Activated CD4-positive, alpha-beta T cell treated with anti-CD3 and anti-CD28 coated beads, Interleukin-10, Interleukin-2, amounts not matched to agents 100 ng/mL and 50 ng/mL, durations not matched to agents 16 hours and 8 hours (primary cell): Measurements from ENCODE around the gene SLC2A11.
A peak's percentile ranks its signal among the peaks of the same experiment; 100 is the strongest.

ENCODE experiments used
- DNase-seq: peaks from one replicate; pipeline ENCODE4 v3.0.0-alpha.2; 2020

SLC2A11 gene, protein sequence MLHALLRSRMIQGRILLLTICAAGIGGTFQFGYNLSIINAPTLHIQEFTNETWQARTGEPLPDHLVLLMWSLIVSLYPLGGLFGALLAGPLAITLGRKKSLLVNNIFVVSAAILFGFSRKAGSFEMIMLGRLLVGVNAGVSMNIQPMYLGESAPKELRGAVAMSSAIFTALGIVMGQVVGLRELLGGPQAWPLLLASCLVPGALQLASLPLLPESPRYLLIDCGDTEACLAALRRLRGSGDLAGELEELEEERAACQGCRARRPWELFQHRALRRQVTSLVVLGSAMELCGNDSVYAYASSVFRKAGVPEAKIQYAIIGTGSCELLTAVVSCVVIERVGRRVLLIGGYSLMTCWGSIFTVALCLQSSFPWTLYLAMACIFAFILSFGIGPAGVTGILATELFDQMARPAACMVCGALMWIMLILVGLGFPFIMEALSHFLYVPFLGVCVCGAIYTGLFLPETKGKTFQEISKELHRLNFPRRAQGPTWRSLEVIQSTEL

DNA sequence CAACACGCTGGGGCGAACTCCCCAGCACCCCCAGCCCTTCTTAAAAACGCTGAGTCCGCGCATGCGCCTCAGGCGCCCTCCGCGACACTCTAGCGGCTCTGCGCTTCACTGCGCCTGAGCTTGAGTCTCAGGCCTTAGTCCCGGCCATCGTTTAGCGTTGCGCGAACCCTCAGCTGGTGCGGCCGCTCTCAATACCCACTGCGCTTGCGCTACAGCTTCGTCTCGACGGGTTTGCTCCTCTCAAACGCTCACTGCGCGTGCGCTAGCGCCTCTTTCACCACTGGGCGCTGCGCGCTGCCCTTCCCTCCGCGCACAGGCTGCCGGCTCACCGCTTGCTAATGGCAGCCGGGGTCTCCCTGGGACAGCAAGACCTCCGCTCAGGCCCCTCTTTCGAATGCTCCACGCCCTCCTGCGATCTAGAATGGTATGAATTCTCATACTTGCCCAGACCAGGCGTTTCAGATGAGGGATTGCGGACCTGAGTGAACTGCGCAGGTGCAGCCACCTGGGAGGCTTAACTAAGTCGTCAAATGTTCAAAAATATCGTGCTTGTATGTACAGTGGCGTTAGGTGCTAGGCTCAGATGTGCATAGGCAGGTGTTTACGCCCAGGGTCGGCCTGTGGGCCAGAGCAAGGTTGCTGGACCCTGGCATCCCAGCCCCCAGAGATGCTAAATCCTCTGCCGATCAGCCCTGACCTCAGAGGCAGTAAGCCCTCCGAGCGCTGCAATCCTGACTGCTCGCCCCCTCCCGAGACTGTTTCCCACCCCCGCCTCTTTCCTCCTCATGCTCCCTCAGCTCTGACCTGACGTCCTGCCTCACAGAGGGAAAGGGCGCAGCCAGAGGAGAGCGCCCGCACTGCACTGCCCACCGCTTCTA, at the start of gene SLC2A11:
Gene SLC2A11 (plus strand): TSS at position 270 of the 878 bp plus-strand sequence. CDS start 125 bp downstream, at position 395.
- peak; percentile 98 for DNase-seq

DNA sequence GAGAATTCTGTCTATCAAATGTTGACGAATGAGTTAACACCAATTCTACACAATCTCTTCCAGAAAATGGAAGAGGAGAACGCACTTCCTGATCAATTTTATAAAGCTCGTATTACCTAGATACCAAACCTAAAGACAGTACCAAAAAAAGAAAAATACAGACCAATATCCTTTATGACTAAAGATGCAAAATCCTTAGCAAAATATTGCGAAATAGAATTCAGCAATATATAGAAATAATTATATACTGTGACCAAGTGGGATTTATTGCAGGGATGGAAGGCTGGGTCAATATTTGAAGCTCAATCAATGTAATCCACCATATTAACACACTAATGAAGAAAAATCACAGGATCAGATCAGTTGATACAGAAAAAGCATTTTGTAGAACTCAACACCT, 45.3 kb upstream of the SLC2A11 start:
- no peak for DNase-seq

DNA sequence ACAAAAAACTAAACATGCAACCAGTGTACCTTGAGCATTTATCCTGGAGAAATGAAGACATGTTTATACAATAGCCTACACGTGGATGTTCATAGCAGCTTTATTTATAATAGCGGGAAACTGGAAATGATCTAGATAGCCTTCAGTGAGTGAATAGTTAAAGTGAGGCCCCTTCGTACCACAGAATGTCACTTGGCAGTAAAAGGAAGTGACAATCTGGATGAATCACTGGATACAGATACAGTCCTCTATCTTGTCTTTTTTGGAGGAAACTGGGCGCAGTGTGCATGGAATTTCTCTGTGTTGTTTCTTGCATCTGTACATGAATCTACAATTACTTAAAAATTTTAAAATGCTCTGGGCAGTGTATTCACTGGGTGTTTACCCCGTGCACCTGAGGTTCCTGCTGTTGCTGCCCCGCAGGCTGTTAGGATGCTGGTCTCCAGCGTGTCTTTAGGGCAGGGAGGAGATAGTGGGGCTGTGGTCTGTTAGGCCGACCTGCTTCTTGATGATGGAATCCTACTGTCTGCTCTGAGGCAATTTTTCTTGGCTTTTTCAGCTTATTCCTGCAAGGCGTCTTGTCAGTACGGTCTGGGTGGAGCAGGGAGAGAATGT, 42.0 kb upstream of the SLC2A11 start:
- no peak for DNase-seq

DNA sequence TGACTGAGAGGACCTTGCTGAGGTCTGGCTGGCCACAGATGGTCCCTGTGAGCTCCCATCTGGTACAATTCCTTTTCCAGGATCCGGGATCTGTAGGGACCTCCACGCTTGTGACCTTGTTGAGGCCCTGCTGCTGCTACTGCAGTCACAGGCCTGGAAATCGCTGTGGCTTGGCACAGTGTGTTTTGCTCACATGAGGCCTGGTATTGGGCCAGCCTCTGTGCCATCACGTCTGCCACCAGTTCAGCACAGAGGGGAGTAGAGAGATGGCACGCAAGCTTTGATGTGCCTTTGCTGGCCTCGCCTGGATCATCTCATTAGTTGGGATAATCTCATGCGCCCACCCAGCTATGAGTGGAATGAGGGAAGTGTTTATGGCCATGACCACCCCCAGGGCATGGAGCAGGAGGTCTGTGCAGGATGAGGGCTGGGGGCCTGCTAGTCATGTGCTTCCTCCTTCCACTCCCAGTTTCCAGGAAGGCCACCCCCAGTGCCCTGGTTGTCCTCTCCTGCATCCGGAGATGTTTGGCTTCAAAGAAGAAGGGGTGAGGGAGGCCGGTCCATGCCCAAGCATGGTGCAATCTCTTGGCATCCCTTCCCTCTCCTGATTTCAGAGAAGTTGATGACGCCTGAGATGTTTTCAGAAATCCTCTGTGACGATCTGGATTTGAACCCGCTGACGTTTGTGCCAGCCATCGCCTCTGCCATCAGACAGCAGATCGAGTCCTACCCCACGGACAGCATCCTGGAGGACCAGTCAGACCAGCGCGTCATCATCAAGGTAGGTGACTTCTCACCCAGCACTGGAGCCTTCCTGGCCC, 41.3 kb upstream of the SLC2A11 start:
- DNase-seq = no peak

DNA sequence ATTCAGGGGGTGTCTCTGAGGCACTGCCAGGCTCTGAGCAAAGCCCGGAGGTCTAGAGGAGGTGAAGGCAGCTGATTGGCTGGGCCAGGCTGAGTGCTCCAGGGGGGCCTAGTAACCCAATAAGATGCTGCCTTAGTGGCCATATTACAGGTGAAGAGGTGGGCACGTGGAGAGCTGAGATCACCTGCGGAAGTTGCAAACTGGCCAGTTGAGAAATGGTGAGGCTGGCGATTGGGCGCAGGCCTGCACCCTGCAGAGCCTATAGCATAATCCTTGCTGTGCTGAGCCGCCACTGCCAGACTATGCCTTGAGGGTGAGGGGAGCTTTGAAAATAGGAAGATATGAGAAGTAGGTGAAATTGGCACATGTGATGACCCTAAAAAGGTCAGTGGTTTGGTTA, 40.5 kb upstream of the SLC2A11 start:
- no peak for DNase-seq

DNA sequence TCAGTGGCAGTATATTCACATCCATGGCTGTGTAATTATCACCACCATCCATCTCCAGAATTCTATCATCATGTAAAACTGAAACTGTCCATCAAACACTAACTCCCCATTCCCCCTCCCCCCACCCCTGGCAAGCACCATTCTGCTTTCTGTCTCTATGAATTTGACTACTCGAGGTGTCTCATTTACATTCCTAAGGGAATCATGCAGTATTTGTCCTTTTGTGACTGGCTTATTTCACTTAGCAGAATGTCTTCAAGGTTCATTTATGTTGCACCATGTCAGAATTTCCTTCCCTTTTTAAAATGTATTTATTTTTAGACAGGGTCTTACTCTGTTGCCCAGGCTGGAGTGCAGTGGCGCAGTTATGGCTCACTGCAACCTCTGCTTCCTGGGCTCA, 39.1 kb upstream of the SLC2A11 start:
- DNase-seq = peak; percentile 11

DNA sequence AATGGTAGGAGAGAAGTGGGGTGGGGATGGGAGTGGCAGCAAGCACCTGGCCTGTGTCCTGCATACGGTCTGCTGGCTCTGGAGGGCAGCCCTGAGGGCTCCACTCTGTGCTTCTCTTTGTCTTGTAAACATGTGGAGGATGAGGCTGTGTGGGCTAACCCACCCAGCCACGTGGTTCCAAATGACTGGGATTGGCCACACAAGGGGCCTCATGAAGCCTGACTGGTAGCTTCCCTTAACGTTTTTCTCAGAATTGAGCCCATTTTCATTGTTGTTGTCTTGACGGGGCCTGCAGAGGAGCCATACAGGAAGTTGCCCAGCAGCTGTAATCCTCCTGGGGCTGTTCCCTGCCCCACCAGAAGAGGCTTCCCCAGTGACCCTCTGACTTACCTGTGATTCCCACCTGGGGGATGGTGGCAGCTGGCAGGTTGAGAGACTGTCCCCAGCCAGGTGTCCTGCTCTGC, 36.9 kb upstream of the SLC2A11 start:
- DNase-seq = peak; percentile 58

DNA sequence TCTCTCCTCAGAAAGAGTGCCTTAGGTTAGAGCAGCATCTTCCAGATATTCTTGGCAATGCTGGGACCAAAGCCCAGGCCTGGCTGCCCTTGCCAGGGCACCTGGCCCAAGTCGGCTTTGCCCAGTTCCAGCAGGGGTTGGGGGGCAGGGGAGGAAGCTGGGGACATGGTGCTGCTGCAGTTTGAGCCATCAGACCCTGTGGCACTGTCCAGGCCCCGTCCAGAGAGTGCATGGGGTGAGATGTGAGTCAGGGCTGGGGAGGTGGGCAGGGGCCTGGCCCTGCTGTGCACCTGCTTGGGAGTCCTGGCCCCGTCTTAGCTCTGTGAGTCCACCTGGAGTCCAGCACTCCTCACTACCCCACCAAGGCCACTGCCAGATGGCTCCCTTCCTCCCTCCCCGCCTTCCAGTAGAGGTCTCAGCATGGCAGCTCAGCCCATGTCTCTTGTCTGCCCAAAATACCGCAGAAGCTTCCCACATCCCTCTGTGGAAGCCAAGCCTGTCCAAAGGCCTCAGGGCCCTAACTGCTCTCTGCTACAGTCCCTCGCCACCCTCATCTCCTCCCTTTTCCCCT, 35.5 kb upstream of the SLC2A11 start:
- DNase-seq = no peak

DNA sequence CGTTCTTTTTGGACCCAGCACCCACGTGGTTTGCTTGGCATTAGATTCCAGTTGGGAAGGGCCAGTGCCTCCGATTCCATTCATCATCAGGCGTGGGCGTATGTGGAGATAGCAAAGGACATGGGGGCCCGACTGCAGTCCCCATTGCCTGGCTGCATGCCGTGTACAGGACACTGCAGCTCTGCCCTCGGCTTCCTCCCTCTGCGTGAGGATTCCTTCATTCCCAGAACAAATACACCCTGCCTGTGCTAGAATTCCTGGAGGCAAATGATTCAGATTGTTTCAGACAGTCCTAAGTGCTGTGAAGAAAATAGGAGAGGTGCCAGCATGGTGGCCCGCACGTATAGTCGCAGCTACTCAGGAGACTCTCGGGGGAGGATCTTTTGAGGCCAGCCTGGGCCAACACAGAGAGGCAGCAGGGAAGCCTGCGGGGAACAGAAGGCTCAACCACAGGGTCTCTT, 34.3 kb upstream of the SLC2A11 start:
- DNase-seq = no peak

DNA sequence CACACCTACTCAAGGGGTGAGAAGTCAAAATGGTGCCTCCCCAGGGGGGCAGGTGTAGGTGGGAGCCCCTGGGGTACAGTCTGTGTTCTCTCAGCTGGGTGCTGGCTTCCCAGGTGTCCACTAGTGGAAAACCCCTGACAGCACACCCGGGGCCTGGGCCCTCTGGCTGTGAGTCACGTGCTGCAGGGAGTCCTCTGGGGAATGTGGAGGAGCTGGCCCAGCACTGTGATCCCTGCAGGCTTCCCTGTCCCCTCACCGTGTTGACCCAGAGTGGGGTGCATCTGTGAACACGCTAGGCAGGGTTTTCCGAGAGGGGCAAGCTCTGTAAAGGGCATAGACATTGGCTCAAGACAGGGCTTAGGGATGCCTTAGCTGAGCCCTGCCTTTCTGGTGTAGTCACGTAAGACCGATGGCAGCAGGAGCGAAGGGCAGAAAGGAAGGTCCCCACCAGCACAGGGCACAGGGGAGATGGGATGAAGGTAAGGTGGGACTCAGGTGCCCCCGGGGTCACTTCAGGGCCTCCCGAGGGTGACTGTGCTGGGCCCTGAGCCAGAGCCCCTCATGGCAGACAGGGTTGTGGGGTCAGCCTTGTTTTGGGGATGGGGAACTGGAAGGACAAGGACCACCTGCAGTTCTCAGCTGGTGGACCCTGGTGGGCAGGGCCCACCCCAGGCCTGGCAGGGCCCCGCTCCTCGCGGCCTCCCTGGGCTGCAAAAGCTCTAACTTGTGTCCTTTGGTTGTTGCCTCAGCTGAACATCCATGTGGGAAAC, 33.0 kb upstream of the SLC2A11 start:
- no peak for DNase-seq

DNA sequence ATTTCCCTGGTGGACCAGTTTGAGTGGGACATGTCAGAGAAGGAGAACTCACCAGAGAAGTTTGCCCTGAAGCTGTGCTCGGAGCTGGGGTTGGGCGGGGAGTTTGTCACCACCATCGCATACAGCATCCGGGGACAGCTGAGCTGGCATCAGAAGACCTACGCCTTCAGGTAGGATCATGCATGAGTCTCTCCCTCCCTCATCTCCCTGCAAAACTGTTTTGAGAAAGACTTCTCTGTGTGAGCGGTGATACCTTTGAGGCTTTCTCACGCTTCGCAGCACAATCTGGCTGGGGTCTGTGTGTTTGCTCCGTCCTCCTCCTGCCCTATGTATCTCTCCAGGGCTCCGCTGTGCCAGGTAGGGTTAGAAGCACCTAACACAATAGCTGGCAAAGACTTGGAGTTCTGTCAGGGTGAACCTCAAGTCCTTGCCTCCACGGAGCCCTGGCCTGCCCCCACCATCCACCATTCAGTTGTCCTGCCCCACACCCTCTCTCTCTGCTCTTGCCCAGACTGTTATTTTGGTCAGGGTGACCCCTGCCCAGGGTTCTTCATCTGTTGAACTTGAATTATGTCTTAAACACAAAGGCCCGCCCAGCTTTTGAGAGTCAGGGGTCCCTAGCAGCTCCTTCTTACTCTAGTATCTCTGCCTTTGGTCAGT, 32.3 kb upstream of the SLC2A11 start:
- no peak for DNase-seq

DNA sequence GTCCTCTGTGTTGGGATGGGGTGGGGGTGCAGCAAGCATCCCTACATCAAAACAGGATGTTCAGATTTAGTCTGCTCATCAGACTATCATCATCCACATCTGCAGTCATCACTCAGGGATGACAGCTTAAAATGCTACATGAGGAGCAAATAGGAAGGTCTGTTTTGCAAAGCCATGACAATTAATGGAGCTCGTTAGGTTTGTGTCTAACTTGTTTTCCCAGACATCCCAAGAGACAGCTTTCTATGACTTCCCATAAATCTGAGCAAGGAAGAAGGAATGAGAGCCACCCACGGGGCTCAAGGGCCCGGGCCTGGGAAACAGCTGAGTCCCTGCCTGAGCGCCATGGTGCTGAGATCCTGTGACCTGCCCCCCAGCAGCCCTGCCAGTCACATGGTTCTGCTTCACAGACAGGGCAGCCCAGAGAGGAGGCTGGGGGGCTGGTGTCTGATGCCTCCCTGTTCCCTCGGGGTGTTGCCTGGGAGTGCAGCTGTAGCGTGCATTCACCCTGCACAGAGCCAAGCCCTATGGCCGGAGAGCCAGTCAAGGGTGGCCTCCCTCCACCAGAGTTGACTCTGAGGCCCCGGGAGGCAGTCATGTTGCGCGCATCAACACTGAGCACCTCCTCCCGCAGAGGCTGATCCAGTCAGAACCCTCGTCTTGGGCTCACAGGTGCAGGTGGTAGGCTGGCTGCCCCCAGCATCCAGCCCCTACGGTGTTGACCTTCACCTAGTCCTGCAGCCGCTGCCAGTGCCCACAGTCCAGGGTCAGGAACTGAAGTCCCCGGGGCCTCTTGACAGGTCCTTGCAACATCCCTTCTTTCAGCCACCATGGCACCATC, 30.9 kb upstream of the SLC2A11 start:
- no peak for DNase-seq

DNA sequence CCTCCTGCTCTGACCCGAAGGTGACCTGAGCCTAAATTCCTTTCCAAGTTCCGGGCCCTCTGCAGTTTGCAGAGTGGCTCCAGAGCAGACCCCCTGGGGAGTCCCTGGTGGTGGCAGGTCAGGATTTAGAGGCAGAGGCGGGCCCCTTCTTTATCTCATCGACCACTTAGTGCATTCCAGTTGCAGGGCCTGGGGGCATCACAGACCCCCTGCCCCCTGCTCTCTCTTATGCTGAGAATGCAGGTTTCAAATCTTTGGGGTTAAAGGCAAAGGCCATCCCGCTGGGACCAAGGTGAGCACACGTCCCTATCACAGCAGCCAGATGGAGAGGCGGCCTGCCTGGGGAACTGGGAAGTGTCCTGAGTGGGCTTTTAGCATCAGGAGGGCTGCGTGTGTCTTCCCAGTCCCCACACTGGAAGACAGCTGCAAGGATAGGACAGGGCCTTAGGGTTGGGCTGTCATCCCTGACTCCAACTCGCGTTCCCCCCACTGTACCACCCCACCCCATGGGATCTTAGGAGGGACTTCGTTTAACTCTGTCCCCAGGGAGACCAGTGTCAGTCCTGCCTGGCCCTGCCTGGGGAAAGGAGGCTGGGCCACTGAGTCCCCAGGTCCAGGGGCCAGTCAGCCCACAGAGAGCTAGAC, 30.2 kb upstream of the SLC2A11 start:
- no peak for DNase-seq

DNA sequence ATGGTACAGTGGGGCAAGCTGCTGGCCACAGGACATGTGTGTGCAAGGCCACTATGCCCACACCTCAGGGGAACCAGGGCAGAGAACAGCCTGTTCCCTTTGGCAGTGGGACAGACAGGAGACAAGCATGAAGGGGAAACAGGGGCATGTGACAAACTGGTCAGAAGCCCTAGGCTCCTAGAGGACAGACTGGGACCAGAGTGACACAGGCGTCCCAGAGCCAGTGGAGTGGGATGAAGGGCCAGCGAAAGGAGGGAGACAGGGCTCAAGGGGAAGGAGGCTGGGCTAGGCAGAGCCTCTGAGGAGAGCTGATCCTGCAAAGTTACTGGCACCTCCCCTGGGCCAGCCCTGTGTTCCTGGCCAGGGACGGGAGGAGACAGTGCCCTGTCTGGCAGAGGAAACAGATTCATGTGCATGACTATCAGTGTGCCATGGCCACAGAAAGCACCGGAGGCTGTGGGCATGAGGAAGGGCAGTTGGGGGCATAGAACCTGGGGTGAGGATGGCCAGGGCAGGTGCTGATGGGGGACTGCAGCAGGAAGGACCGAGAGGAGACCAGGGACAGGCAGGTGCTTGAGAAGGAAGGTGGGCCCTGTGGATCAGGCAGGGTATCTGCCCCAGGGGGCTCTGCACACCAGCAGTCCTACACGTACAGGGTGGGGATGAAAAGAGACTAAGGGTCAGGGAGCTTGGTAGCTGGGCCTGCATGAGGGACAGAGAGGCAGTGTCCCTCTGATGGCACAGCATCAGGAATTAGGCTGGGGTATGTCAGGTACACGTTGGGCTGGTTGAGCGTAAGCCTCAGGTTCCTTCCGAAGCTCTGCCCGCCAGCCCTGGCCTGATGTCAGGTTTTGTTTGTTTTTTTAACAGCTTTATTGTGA, 28.6 kb upstream of the SLC2A11 start:
- no peak for DNase-seq

DNA sequence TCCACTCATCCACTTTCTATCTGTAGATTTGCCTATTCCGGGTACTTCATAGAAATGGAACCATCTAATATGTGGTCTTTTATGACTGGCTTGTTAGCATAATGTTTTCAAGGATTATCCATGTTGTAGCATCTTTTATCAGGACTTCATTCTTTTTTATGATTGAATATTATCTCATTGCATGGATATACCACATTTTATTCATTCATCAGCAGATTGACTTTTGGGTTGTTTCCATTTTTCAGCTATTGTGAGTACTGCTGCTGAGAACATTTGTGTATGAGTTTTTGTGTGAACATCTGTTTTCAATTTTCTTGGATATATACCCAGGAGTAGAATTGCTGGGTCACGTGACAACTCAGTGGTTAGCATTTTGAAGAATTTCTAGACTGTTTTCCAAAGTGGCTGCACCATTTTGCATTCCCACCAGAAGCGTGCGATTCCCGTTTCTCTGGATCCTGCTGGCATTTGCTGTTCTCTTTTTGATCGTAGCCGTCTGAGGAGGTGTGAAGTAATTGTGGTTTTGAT, 27.8 kb upstream of the SLC2A11 start:
- DNase-seq = no peak

DNA sequence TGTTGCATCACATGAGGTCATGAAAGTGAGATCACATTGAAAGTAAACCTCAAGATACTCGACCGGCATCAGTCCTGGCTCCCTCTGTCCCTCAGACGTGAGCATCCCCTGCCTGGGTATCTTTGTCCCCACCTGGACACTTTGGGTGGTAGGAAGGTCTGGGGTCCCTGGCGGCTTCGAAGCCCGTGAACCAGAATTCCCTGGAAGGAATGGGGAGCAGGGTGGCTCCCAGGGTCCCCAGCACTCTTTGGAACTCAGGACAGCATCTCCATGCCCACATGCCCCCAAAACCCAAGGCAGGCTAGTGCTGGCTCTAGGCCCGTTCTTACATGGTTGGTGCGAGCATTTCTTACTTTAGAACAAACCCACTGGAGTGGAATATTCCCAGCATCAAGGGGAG, 26.4 kb upstream of the SLC2A11 start:
- DNase-seq = no peak

DNA sequence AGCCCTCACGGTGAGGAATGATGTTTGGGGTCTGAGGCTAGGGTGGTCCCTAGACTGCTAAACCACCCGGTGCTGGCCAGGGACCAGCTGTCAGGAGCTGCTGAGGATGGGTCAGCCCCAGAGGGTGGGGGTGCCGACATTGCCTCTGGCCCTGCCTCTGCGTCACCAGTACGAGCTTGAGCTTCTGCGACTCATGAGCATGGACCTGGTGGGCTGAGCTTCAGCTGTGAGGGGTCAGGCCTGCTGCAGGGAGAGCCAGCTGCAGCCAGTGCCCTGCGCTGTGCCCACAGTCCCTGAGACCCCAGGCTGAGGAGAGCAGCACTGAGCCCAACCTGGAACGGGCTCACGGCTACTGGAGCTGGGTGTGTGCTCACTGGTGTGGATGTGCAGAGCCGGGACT, 25.9 kb upstream of the SLC2A11 start:
- DNase-seq = no peak
